ENCODE data around the gene RNF43.
"Not testable (repeated sequence)": the region's sequence is repeated elsewhere in the genome, so short reads cannot be mapped to it uniquely, and the experiment has no call there.

Gene RNF43

DNA sequence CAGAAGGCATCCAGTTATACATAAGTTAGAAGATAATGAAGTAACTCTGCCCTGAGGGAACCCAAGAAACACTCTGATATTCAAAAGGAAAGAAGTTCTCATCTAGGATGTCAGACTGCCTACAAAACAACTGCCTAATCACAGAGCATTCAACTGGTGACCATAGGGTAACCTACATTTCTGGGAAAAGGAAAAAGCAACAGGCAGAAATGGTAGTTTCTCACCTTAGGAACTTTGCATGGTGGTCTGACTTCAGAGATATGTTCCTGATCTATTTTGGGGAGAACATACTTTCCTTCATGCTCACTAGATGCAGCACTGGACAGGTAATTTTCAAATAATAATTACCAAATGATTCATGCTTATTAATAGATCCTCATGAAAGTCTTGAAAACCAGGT is 16.5 kb downstream of the RNF43 start:
- no peak overlapping the region for H3K4me3 ChIP-seq (ENCODE audit: low read length)
- no peak overlapping the region for H2AFZ ChIP-seq (ENCODE audit: low read depth, low read length)
- H3K9me3 ChIP-seq (ENCODE audit: low read length), result no peaks in the 10 kb centered on the region
- H3K27me3 ChIP-seq (ENCODE audit: insufficient read depth, low read length), result no peaks in the 10 kb centered on the region
- peaks cover 16% of the 10 kb centered on the region for H3K4me1 ChIP-seq (ENCODE audit: insufficient read depth, low read length)
- H3K36me3 ChIP-seq (ENCODE audit: insufficient read depth, low read length), result no peaks in the 10 kb centered on the region

- Histone ChIP-seq H2AFZ (ENCODE audit: low read depth, low read length) (no peak overlapping the region), H3K4me1 (ENCODE audit: insufficient read depth, low read length) (peaks cover 16% of the 10 kb centered on the region), H3K36me3 (ENCODE audit: insufficient read depth, low read length) (no peaks in the 10 kb centered on the region), H3K4me3 (ENCODE audit: low read length) (no peak overlapping the region), H3K27me3 (ENCODE audit: insufficient read depth, low read length) (no peaks in the 10 kb centered on the region), H3K9me3 (ENCODE audit: low read length) (no peaks in the 10 kb centered on the region)
These were observed 17.4 kb downstream of the RNF43 start for GRCh38 chr17:58399974-58400373.

- H2AFZ ChIP-seq (ENCODE audit: low read depth, low read length), result no peak overlapping the region
- no peaks in the 10 kb centered on the region for H3K36me3 ChIP-seq (ENCODE audit: insufficient read depth, low read length)
- H3K27me3 ChIP-seq (ENCODE audit: insufficient read depth, low read length), result no peaks in the 10 kb centered on the region
- H3K4me3 ChIP-seq (ENCODE audit: low read length), result no peak overlapping the region
- H3K9me3 ChIP-seq (ENCODE audit: low read length), result no peaks in the 10 kb centered on the region
- H3K4me1 ChIP-seq (ENCODE audit: insufficient read depth, low read length), result peaks cover 16% of the 10 kb centered on the region
These were observed 18.6 kb downstream of the RNF43 start for GRCh38 chr17:58398574-58399266.

- H3K4me1 ChIP-seq (ENCODE audit: insufficient read depth, low read length); H2AFZ ChIP-seq (ENCODE audit: low read depth, low read length); H3K4me3 ChIP-seq (ENCODE audit: low read length); H3K36me3 ChIP-seq (ENCODE audit: insufficient read depth, low read length); H3K9me3 ChIP-seq (ENCODE audit: low read length); H3K27me3 ChIP-seq (ENCODE audit: insufficient read depth, low read length): not testable (repeated sequence)
These were observed 19.9 kb downstream of the RNF43 start for GRCh38 chr17:58397421-58397820.

DNA sequence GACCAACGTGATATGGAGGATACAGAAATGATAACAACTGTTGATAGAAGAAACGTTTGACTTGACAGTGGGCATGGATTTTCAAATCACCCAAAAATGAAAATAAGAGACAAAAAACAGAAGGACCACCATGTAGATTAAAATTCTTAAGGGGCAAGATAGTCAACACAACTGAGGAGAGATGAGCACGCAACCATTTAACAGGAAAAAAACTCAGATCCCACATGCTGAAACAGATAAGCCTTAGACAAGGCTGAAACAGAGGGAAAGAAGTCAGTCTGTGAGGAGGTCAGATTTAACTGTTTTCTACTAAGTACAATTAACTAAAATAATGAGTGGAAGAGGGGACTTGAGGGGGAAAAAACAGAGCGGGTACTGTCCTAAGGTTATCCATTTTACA is 21.2 kb downstream of the RNF43 start:
- no peaks in the 10 kb centered on the region for H3K9me3 ChIP-seq (ENCODE audit: low read length)
- H2AFZ ChIP-seq (ENCODE audit: low read depth, low read length), result no peak overlapping the region
- H3K4me1 ChIP-seq (ENCODE audit: insufficient read depth, low read length), result no peaks in the 10 kb centered on the region
- no peaks in the 10 kb centered on the region for H3K36me3 ChIP-seq (ENCODE audit: insufficient read depth, low read length)
- H3K27me3 ChIP-seq (ENCODE audit: insufficient read depth, low read length), result no peaks in the 10 kb centered on the region
- H3K4me3 ChIP-seq (ENCODE audit: low read length), result no peak overlapping the region

DNA sequence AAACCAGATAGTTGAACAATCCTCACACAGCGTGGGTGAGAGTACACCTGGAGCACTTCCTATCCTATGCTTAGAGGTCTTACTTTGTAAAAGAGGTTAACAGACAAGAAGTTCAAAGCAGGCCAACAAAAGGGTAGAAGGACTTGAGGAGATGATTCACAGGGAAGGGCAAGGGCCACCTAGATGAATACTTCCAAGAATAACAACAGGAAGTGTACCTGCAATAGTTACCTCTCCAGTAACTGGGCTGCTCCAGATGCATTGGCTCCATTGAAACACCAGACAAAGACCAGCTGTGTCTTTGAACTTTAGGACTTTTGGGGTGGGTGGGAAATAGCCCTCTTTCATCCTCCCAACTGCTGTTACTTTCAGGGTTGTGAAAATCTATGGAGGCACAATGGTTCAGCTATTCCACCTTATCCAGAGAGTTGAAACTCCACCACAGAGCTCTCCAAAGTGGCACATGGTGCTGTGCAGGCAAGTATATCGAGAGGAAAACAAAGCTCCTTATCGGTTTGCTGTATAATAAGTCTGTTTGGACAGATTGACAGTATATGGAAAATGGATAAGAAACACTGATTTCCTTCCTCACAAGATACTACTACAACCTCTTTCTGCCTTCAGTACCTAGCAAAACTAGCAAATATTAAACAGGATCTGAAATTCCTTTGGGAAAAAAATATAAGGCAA is 22.7 kb downstream of the RNF43 start:
- Histone ChIP-seq H2AFZ (ENCODE audit: low read depth, low read length) (no peak overlapping the region), H3K4me1 (ENCODE audit: insufficient read depth, low read length) (no peaks in the 10 kb centered on the region), H3K4me3 (ENCODE audit: low read length) (no peak overlapping the region)

DNA sequence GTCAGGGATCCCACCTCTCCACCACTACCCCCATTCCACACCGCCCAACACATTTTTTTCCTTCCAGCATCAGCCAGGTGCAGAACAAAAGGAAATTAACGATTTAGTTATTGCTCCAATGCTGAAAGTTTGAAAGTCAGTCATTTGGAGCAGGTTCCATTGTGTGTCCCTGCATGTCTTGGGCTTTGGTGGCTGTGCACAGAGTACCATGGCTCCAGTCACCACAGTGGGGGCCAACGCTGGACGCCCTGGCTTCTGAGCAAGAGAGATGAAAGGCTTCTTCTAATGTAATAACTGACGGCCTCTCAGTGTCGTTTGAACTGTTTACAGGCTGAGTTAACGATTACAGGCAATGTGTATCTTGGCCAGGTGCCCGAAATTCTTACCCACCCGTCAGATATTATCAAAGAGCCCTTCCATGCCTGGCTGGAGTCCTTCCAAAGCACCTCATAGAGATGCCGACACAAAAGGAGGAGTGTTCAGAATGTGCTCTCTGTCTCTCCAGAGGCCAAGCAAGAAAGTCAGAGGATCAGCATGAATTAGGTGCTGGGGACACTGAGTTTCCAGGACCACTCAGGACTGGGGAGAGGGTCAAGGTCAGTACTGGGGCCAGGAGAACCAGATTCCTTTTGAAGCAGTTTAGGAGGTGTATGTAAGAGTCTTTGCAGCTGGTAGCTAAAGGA is 25.9 kb downstream of the RNF43 start:
- peaks cover 4% of the 10 kb centered on the region for H3K27me3 ChIP-seq (ENCODE audit: insufficient read depth, low read length)
- H3K4me1 ChIP-seq (ENCODE audit: insufficient read depth, low read length), result no peaks in the 10 kb centered on the region
- no peaks in the 10 kb centered on the region for H3K9me3 ChIP-seq (ENCODE audit: low read length)
- no peaks in the 10 kb centered on the region for H3K36me3 ChIP-seq (ENCODE audit: insufficient read depth, low read length)
- H2AFZ ChIP-seq (ENCODE audit: low read depth, low read length), result no peak overlapping the region
- no peak overlapping the region for H3K4me3 ChIP-seq (ENCODE audit: low read length)

More for the DNA sequence above, 22.7 kb downstream of the RNF43 start:
- Histone ChIP-seq H3K36me3 (ENCODE audit: insufficient read depth, low read length) (no peaks in the 10 kb centered on the region), H3K27me3 (ENCODE audit: insufficient read depth, low read length) (peaks cover 4% of the 10 kb centered on the region), H3K9me3 (ENCODE audit: low read length) (no peaks in the 10 kb centered on the region)

GRCh38 chr17:58390884-58391283 is 26.4 kb downstream of the RNF43 start:
- Histone ChIP-seq H3K4me3 (ENCODE audit: low read length) (no peak overlapping the region), H2AFZ (ENCODE audit: low read depth, low read length) (no peak overlapping the region), H3K4me1 (ENCODE audit: insufficient read depth, low read length) (no peaks in the 10 kb centered on the region), H3K27me3 (ENCODE audit: insufficient read depth, low read length) (peaks cover 4% of the 10 kb centered on the region), H3K36me3 (ENCODE audit: insufficient read depth, low read length) (no peaks in the 10 kb centered on the region), H3K9me3 (ENCODE audit: low read length) (no peaks in the 10 kb centered on the region)

GRCh38 chr17:58388302-58389190 is 28.8 kb downstream of the RNF43 start:
- Histone ChIP-seq H3K4me1 (ENCODE audit: insufficient read depth, low read length) (no peaks in the 10 kb centered on the region), H3K4me3 (ENCODE audit: low read length) (no peak overlapping the region), H2AFZ (ENCODE audit: low read depth, low read length) (no peak overlapping the region), H3K9me3 (ENCODE audit: low read length) (no peaks in the 10 kb centered on the region), H3K36me3 (ENCODE audit: insufficient read depth, low read length) (no peaks in the 10 kb centered on the region), H3K27me3 (ENCODE audit: insufficient read depth, low read length) (peaks cover 4% of the 10 kb centered on the region)

GRCh38 chr17:58387834-58388233 is 29.5 kb downstream of the RNF43 start:
- no peaks in the 10 kb centered on the region for H3K9me3 ChIP-seq (ENCODE audit: low read length)
- H2AFZ ChIP-seq (ENCODE audit: low read depth, low read length), result no peak overlapping the region
- H3K4me3 ChIP-seq (ENCODE audit: low read length), result no peak overlapping the region
- H3K36me3 ChIP-seq (ENCODE audit: insufficient read depth, low read length), result no peaks in the 10 kb centered on the region
- peaks cover 4% of the 10 kb centered on the region for H3K27me3 ChIP-seq (ENCODE audit: insufficient read depth, low read length)
- no peaks in the 10 kb centered on the region for H3K4me1 ChIP-seq (ENCODE audit: insufficient read depth, low read length)

GRCh38 chr17:58386708-58387107 is 30.6 kb downstream of the RNF43 start:
- Histone ChIP-seq H3K4me1 (ENCODE audit: insufficient read depth, low read length) (no peaks in the 10 kb centered on the region), H2AFZ (ENCODE audit: low read depth, low read length) (no peak overlapping the region), H3K36me3 (ENCODE audit: insufficient read depth, low read length) (no peaks in the 10 kb centered on the region), H3K4me3 (ENCODE audit: low read length) (no peak overlapping the region), H3K9me3 (ENCODE audit: low read length) (no peaks in the 10 kb centered on the region), H3K27me3 (ENCODE audit: insufficient read depth, low read length) (peaks cover 4% of the 10 kb centered on the region)

DNA sequence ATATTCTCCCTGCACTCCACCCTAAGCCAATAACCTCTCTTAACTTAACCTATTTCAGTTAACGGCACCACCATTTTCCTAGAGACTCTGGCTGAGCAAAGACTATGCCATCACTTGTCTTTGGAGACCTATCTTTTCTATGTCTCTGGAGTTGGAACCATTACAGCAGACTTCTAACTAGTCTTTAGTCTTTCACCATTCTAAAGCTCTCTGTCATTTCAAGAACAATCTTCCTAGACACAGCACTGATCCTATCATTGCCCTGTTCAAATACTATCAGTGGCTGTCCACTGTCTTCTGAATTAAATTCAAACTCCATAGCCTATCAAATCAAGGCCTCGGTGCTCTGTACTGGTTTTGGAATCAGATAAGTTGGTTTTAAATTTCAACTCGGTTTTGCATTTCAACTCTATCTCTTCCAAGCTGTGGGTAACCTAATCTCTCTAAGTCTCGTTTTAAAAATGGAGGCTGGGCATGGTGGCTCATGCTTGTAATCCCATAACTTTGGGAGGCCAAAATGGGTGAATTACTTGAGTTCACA is 31.9 kb downstream of the RNF43 start:
- Histone ChIP-seq H2AFZ (ENCODE audit: low read depth, low read length) (no peak overlapping the region), H3K4me3 (ENCODE audit: low read length) (no peak overlapping the region), H3K4me1 (ENCODE audit: insufficient read depth, low read length) (no peaks in the 10 kb centered on the region), H3K36me3 (ENCODE audit: insufficient read depth, low read length) (no peaks in the 10 kb centered on the region), H3K27me3 (ENCODE audit: insufficient read depth, low read length) (peaks cover 4% of the 10 kb centered on the region), H3K9me3 (ENCODE audit: low read length) (no peaks in the 10 kb centered on the region)
